Colonic mucosa (tissue), 4 donors: ENCODE data around the gene FARS2. TPM values are rescaled to one million over a fixed set of nuclear protein-coding genes. Genes with fewer than 3 reads are reported as not detected.

Experiments used
- DNase-seq: peaks from one replicate; pipeline ENCODE4 v3.0.0-alpha.2; 2020
- H3K27ac ChIP-seq: fragments of 200-600 bp; one replicate; pipeline ENCODE4 v1.8.0; 2021
- H3K27me3 ChIP-seq: fragments of 200-600 bp; one replicate; pipeline ENCODE4 v1.8.0; 2021
- H3K36me3 ChIP-seq: fragments of 200-600 bp; one replicate; pipeline ENCODE4 v1.8.0; 2021
- H3K4me1 ChIP-seq: fragments of 200-600 bp; one replicate; pipeline ENCODE4 v1.8.0; 2021; ENCODE audit warnings: mild to moderate bottlenecking
- H3K4me3 ChIP-seq: fragments of 200-600 bp; one replicate; pipeline ENCODE4 v1.8.0; 2021
- H3K9ac ChIP-seq, 2 donors: one replicate each; pipeline ENCODE4 v1.7.0; 2013; ENCODE audit warnings: control low read depth in 2 of 2, low read depth in 2 of 2, low read length in 2 of 2
- H3K9me3 ChIP-seq: fragments of 200-600 bp; one replicate; pipeline ENCODE4 v1.8.0; 2021
- CTCF ChIP-seq: fragments of 200-600 bp; IDR thresholded peaks from one replicate; pipeline ENCODE4 v1.8.0; 2022; ENCODE audit warnings: antibody characterized with exemption, mild to moderate bottlenecking
- intact Hi-C: fragments of 100-400 bp; cut with DNase I; formaldehyde crosslinking; loops from one replicate; pipeline ENCODE4 v1.14.1; 2022
- total RNA-seq, 2 donors: library from RNA; stranded (reverse); fragmentation: NEBNext Ultra II Directional in 1 of 2; extraction: Animal tissue kit (Norgen Biotek cat#: 25700) in 1 of 2; gene quantifications; one replicate each; pipeline ENCODE4 v1.2.1, GENCODE V29; 2021
- donor health status: healthy.
- donor health status: DM: no; HTN: no; CAD: no.
- donor health status: DM: no; HTN: no; CAD: no.

FARS2 gene
- total RNA-seq, 2 donors from 2014 or later: 14.7 to 23.0 TPM

- no peak overlapping the region for H3K4me3 ChIP-seq
- no peak for DNase-seq
- intact Hi-C loops: no loop called here
- no peaks in the 10 kb centered on the region for H3K27me3 ChIP-seq
- H3K9ac ChIP-seq: no peak overlapping the region
- H3K9me3 ChIP-seq: no peaks in the 10 kb centered on the region
- H3K27ac ChIP-seq: no peak overlapping the region
- TF ChIP-seq CTCF: no peak
- no peaks in the 10 kb centered on the region for H3K36me3 ChIP-seq
- H3K4me1 ChIP-seq: no peaks in the 10 kb centered on the region
These were observed 268.4 kb downstream of the FARS2 start for GRCh38 chr6:5529733-5530132.

- DNase-seq: no peak
- H3K27me3 ChIP-seq: no peaks in the 10 kb centered on the region
- no peak for TF ChIP-seq CTCF
- H3K4me1 ChIP-seq: no peaks in the 10 kb centered on the region
- H3K36me3 ChIP-seq: no peaks in the 10 kb centered on the region
- no peak overlapping the region for H3K27ac ChIP-seq
- H3K4me3 ChIP-seq: no peak overlapping the region
- H3K9ac ChIP-seq: no peak overlapping the region
- intact Hi-C loops: no loop called here
- no peaks in the 10 kb centered on the region for H3K9me3 ChIP-seq
These were observed 269.8 kb downstream of the FARS2 start for GRCh38 chr6:5531161-5531560.

- DNase-seq: no peak
- intact Hi-C loops: no loop called here
- H3K4me3 ChIP-seq: no peak overlapping the region
- H3K36me3 ChIP-seq: no peaks in the 10 kb centered on the region
- H3K9ac ChIP-seq: no peak overlapping the region
- H3K9me3 ChIP-seq: no peaks in the 10 kb centered on the region
- TF ChIP-seq CTCF: no peak
- H3K4me1 ChIP-seq: no peaks in the 10 kb centered on the region
- no peaks in the 10 kb centered on the region for H3K27me3 ChIP-seq
- no peak overlapping the region for H3K27ac ChIP-seq
These were observed 270.6 kb downstream of the FARS2 start for GRCh38 chr6:5531853-5532375.

GRCh38 chr6:5532941-5533340, 271.6 kb downstream of the FARS2 start:
- Histone ChIP-seq H3K9me3 (no peaks in the 10 kb centered on the region), H3K9ac (no peak overlapping the region), H3K4me1 (no peaks in the 10 kb centered on the region), H3K36me3 (no peaks in the 10 kb centered on the region), H3K27ac (no peak overlapping the region), H3K27me3 (no peaks in the 10 kb centered on the region), H3K4me3 (no peak overlapping the region)
- DNase-seq: no peak
- no peak for TF ChIP-seq CTCF
- intact Hi-C loops: no loop called here

- DNase-seq: no peak
- no peaks in the 10 kb centered on the region for H3K9me3 ChIP-seq
- H3K27ac ChIP-seq: no peak overlapping the region
- no peak overlapping the region for H3K4me3 ChIP-seq
- no peak for TF ChIP-seq CTCF
- no peak overlapping the region for H3K9ac ChIP-seq
- intact Hi-C loops: no loop called here
- H3K27me3 ChIP-seq: no peaks in the 10 kb centered on the region
- no peaks in the 10 kb centered on the region for H3K4me1 ChIP-seq
- H3K36me3 ChIP-seq: no peaks in the 10 kb centered on the region
These were observed 273.3 kb downstream of the FARS2 start for GRCh38 chr6:5534643-5535042.
